Skeletal muscle satellite cell (primary cell): Measurements from ENCODE around the gene DAB2IP.

Experiments
- H3K27me3 ChIP-seq: 2 replicates; pipeline ENCODE4 v1.7.0; 2013; ENCODE audit warnings: low read length; ENCODE audit not compliant: control insufficient read depth, insufficient read depth
- H3K36me3 ChIP-seq: 2 replicates; pipeline ENCODE4 v1.7.0; 2013; ENCODE audit warnings: mild to moderate bottlenecking, control low read depth, low read length; ENCODE audit not compliant: insufficient read depth
- H3K4me1 ChIP-seq: 2 replicates; pipeline ENCODE4 v1.7.0; 2013; ENCODE audit warnings: low read length; ENCODE audit not compliant: control insufficient read depth, insufficient read depth
- H3K4me2 ChIP-seq: 2 replicates; pipeline ENCODE4 v1.7.0; 2013; ENCODE audit warnings: mild to moderate bottlenecking, low read length
- H3K4me3 ChIP-seq: 2 replicates; pipeline ENCODE4 v1.7.0; 2013; ENCODE audit warnings: low read length
- H3K9ac ChIP-seq: 2 replicates; pipeline ENCODE4 v1.7.0; 2013; ENCODE audit warnings: mild to moderate bottlenecking, low read depth, low read length, moderate library complexity
- H3K9me3 ChIP-seq: replicated peaks from 2 replicates; pipeline ENCODE4 v1.7.0; 2013; ENCODE audit warnings: mild to moderate bottlenecking, control low read depth, low read length

The DAB2IP gene

GRCh38 chr9:121727295-121728020 is 76.0 kb downstream of the DAB2IP start:
- H3K9ac ChIP-seq, result no peak overlapping the region
- H3K4me3 ChIP-seq, result no peak overlapping the region
- H3K9me3 ChIP-seq, result no peaks in the 10 kb centered on the region
- H3K27me3 ChIP-seq, result no peaks in the 10 kb centered on the region
- no peak overlapping the region for H3K4me2 ChIP-seq
- peaks cover 14% of the 10 kb centered on the region for H3K4me1 ChIP-seq
- no peaks in the 10 kb centered on the region for H3K36me3 ChIP-seq

DNA sequence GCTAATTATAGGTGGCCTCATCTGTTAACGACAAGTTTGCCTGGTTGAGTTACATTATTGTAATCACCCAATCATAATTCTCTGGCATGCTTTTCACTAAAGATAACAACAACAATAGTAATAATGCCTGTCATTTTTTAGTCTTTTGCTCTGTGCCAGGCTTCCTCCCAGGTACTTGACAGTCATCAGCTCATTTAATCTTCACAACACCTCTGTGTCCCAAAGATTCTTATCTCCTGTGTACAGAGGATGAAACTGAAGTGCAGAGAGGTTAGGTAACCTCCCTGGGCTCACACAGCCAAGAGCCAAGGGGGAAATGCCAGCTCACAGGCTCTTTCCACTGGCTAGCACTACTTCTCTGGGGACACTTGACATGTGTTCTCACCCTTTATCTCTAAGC is 77.5 kb downstream of the DAB2IP start:
- Histone ChIP-seq H3K27me3 (no peaks in the 10 kb centered on the region), H3K9ac (no peak overlapping the region), H3K4me1 (peaks cover 15% of the 10 kb centered on the region), H3K4me3 (no peak overlapping the region), H3K9me3 (no peaks in the 10 kb centered on the region), H3K36me3 (no peaks in the 10 kb centered on the region), H3K4me2 (no peak overlapping the region)

DNA sequence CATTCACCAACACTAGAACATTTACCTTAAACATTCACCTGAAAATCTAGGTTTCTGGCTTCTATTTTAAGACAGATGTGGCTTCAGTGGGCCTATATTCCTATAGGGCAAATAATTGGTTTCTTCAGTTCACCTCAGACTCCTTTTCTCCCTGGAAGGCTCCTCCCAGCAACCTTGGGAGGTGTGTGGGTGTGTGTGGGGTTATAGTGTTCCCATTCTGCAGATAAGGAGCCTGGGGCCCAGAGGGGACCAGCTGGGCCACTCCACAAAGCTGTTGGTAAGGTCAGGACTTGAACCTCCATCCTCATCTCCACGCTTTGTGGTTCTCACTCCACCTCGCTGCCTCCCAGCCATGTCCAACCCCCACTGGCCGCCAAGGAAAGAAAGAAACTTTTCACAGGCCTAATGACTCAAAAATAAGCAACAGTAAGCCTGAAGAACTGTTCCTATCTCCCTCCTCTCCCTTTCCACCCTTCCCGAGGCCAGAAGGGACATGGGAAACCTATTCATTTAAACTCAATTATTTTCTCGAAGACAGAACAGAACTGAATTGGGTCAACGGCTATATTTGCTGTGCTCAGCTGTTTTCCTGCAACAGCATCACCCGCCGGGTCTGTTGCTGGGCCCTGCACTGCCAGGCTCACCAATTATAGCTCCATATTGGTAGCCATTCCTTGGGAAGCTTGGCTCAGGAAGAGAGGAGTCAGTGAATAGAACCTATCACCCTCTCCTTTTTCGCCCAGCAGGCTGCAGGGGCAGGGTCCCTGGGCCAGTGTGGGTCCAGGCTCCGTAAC is 78.5 kb downstream of the DAB2IP start:
- H3K4me3 ChIP-seq, result no peak overlapping the region
- H3K9ac ChIP-seq, result no peak overlapping the region
- no peaks in the 10 kb centered on the region for H3K36me3 ChIP-seq
- no peaks in the 10 kb centered on the region for H3K9me3 ChIP-seq
- peaks cover 17% of the 10 kb centered on the region for H3K4me1 ChIP-seq
- H3K27me3 ChIP-seq, result no peaks in the 10 kb centered on the region
- H3K4me2 ChIP-seq, result no peak overlapping the region

DNA sequence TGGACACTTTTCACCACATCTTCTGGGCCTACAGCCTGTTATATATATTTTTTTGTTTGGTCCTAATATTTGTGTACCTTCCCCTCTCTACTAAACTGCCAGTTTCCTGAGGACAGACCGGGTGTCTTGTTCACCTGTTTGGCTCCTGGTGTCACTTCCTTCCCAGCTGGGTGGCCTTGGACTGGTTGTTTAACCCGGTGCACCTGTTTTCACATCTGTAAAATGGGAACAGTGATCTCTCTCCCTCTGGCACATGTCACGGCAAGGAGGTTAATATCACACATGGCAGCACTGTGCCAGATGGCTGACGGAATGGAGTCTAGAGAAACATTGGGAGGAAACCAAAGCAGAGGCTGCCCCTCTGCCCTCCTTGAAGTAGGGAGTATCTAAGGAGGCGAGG is 79.7 kb downstream of the DAB2IP start:
- Histone ChIP-seq H3K4me2 (no peak overlapping the region), H3K9ac (no peak overlapping the region), H3K9me3 (no peaks in the 10 kb centered on the region), H3K4me1 (peaks cover 22% of the 10 kb centered on the region), H3K27me3 (no peaks in the 10 kb centered on the region), H3K36me3 (no peaks in the 10 kb centered on the region), H3K4me3 (no peak overlapping the region)

GRCh38 chr9:121731919-121732318 is 80.5 kb downstream of the DAB2IP start:
- no peaks in the 10 kb centered on the region for H3K36me3 ChIP-seq
- H3K4me2 ChIP-seq, result no peak overlapping the region
- no peak overlapping the region for H3K4me3 ChIP-seq
- H3K9ac ChIP-seq, result no peak overlapping the region
- H3K27me3 ChIP-seq, result no peaks in the 10 kb centered on the region
- no peaks in the 10 kb centered on the region for H3K9me3 ChIP-seq
- H3K4me1 ChIP-seq, result peaks cover 29% of the 10 kb centered on the region

DNA sequence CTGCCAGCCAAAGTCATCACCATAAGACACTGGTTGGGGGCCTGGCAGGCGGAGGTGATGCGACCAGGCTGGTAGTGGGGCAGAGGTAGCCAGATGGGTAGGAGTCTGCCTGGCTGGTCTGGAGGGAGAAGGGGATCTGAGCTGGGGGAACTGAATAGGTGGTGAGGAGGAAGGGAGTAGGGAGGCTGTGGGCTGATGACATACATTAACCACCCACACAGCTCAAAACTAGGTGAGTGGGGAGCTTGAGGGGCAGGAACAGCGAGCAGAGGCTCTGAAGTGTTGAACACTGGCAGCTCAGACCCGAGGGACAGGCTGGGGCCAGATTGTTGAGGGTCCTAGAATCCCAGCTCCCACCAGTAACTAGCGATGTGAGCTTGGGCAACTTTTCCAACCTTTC is 81.0 kb downstream of the DAB2IP start:
- Histone ChIP-seq H3K4me3 (no peak overlapping the region), H3K9ac (no peak overlapping the region), H3K36me3 (no peaks in the 10 kb centered on the region), H3K4me1 (peaks cover 29% of the 10 kb centered on the region), H3K27me3 (no peaks in the 10 kb centered on the region), H3K9me3 (no peaks in the 10 kb centered on the region), H3K4me2 (no peak overlapping the region)

DNA sequence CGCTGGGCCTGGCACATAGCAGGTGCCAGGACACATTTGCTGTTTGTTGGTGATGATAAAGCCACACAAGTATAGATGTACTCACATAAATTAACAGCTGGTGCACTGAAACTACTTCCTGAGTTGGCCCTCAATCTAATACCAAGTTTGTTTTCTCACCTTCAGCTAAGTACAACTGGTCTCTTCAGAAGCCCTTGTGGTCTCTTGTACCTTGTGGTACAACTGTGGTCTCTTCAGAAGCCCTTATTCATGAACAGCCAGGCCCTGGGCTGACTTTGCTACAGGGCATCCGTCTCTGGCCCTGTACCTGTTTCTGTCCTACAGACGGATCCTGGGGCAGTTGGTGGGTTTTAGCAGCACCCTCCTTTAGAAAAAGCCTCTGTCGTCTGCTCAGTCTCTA is 81.5 kb downstream of the DAB2IP start:
- no peaks in the 10 kb centered on the region for H3K9me3 ChIP-seq
- H3K4me1 ChIP-seq, result peaks cover 29% of the 10 kb centered on the region
- H3K27me3 ChIP-seq, result no peaks in the 10 kb centered on the region
- H3K9ac ChIP-seq, result no peak overlapping the region
- no peak overlapping the region for H3K4me3 ChIP-seq
- no peak overlapping the region for H3K4me2 ChIP-seq
- no peaks in the 10 kb centered on the region for H3K36me3 ChIP-seq

GRCh38 chr9:121734465-121734864 is 83.0 kb downstream of the DAB2IP start:
- H3K4me3 ChIP-seq, result no peak overlapping the region
- H3K27me3 ChIP-seq, result no peaks in the 10 kb centered on the region
- no peak overlapping the region for H3K4me2 ChIP-seq
- no peak overlapping the region for H3K9ac ChIP-seq
- no peaks in the 10 kb centered on the region for H3K36me3 ChIP-seq
- H3K4me1 ChIP-seq, result peaks cover 35% of the 10 kb centered on the region
- H3K9me3 ChIP-seq, result no peaks in the 10 kb centered on the region

DNA sequence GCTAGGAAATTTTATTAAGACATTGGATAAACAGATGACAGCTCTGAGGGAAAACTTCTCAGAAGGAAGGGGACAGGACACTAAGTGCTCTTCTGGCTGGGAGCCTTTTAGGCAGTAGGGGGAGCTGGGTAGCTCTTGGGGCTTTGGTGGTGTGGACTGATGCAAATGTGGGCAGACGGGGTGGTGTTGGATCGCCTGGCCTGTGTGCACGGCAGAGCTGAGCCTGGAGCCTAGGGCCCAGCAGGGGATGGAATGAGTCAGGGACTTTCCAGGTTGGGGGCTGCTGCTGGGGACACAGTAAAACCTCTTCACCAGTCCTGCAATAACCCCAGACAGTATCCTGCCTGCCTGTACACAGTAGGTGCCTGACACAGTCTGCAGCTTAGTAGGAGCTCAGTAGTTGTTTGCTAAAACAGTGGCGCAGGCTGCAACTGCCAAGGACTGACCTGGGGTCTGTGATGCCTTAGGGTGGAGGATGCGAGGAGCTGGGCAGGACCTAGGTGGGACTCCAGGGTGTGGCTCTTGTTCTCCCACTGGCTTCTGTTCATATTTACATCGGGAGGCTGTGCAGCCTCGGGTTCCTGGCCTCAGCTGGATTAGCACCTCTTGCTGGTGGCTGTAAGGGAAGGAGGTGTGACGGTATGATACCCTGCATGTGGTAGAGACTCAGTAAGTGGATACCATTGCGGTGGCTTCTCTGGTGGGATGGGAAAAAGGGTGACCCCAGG is 83.8 kb downstream of the DAB2IP start:
- H3K27me3 ChIP-seq, result no peaks in the 10 kb centered on the region
- peak overlapping the region; percentile 83 for H3K4me2 ChIP-seq
- no peak overlapping the region for H3K9ac ChIP-seq
- H3K36me3 ChIP-seq, result no peaks in the 10 kb centered on the region
- no peak overlapping the region for H3K4me3 ChIP-seq
- H3K9me3 ChIP-seq, result no peaks in the 10 kb centered on the region
- H3K4me1 ChIP-seq, result peaks cover 41% of the 10 kb centered on the region

- Histone ChIP-seq H3K9me3 (no peaks in the 10 kb centered on the region), H3K27me3 (no peaks in the 10 kb centered on the region), H3K9ac (peak overlapping the region; percentile 46), H3K4me3 (peak overlapping the region; percentile 59), H3K4me2 (peak overlapping the region; percentile 83), H3K36me3 (no peaks in the 10 kb centered on the region), H3K4me1 (peaks cover 43% of the 10 kb centered on the region)
Observed at GRCh38 chr9:121735793-121736770, 84.6 kb downstream of the DAB2IP start.
